CD4-positive, alpha-beta T cell (primary cell): ENCODE results near the gene PGAP3. TPM values are rescaled to one million over a fixed set of nuclear protein-coding genes. Genes with fewer than 3 reads are reported as not detected.
"Not testable (repeated sequence)": the region's sequence is repeated elsewhere in the genome, so short reads cannot be mapped to it uniquely, and the experiment has no call there.

Experiments
- ATAC-seq: fragments of 200-7000 bp; cut with Tn5 transposase; one replicate; pipeline ENCODE4 v1.10.0; 2022; ENCODE audit warnings: mild to moderate bottlenecking; ENCODE audit not compliant: poor library complexity
- CTCF ChIA-PET: fragments of 350-600 bp; sonication (Branson Sonifier 250); formaldehyde crosslinking; loops from one replicate; lab custom pipeline; 2021; ENCODE audit warnings: antibody characterized with exemption, inconsistent platforms; lab: Charles Lee
- POLR2A ChIA-PET: fragments of 350-600 bp; sonication (Branson Sonifier 250); formaldehyde crosslinking; loops from one replicate; lab custom pipeline; 2021; ENCODE audit warnings: antibody characterized with exemption, inconsistent platforms; lab: Charles Lee
- DNase-seq, 14 experiments: peaks; one replicate each; pipeline ENCODE4 v3.0.0-alpha.2; 2013 to 2020; ENCODE audit warnings: mixed read lengths in 2 of 14
- H3K27ac ChIP-seq, 2 donors: one replicate each; pipeline versions ENCODE4 v1.5.1 to v1.7.0; 2013; ENCODE audit warnings: low read length in 2 of 2, low read depth in 1 of 2, mild to moderate bottlenecking in 1 of 2
- H3K27me3 ChIP-seq, 2 experiments: 1 replicate in 1 of 2; 2 replicates in 1 of 2; pipeline versions ENCODE4 v1.6.1 to v1.7.0; 2013; ENCODE audit warnings: low read length in 2 of 2, control low read depth in 1 of 2, mild to moderate bottlenecking in 1 of 2, moderate library complexity in 1 of 2; ENCODE audit not compliant: insufficient read depth in 2 of 2, control insufficient read depth in 1 of 2
- H3K36me3 ChIP-seq: one replicate; pipeline ENCODE4 v1.6.1; 2013; ENCODE audit warnings: low read length, control low read depth; ENCODE audit not compliant: insufficient read depth
- H3K4me1 ChIP-seq: one replicate; pipeline ENCODE4 v1.6.1; 2013; ENCODE audit warnings: low read length, control low read depth; ENCODE audit not compliant: insufficient read depth
- H3K4me3 ChIP-seq: one replicate; pipeline ENCODE4 v1.5.1; 2013; ENCODE audit warnings: mild to moderate bottlenecking, low read length, moderate library complexity
- H3K9me3 ChIP-seq, 2 experiments: 1 replicate in 1 of 2; 2 replicates in 1 of 2; pipeline versions ENCODE4 v1.6.1 to v1.7.0; 2013; ENCODE audit warnings: low read length in 2 of 2, mild to moderate bottlenecking in 2 of 2, control low read depth in 1 of 2, moderate library complexity in 1 of 2; ENCODE audit not compliant: control insufficient read depth in 1 of 2, insufficient read depth in 1 of 2
- H3K27ac Mint-ChIP-seq: one replicate; pipeline ENCODE4 v1.8.0; 2020; ENCODE audit warnings: mixed read lengths
- H3K27me3 Mint-ChIP-seq: one replicate; pipeline ENCODE4 v1.8.0; 2021; ENCODE audit warnings: mixed read lengths
- H3K36me3 Mint-ChIP-seq: one replicate; pipeline ENCODE4 v1.8.0; 2021; ENCODE audit warnings: low read depth, mixed read lengths
- H3K4me1 Mint-ChIP-seq: one replicate; pipeline ENCODE4 v1.8.0; 2021; ENCODE audit warnings: low read depth, mixed read lengths
- H3K4me3 Mint-ChIP-seq: one replicate; pipeline ENCODE4 v1.8.0; 2020; ENCODE audit warnings: mild to moderate bottlenecking, mixed read lengths
- H3K9me3 Mint-ChIP-seq: one replicate; pipeline ENCODE4 v1.8.0; 2020; ENCODE audit warnings: mixed read lengths
- CTCF ChIP-seq: fragments of 200-600 bp; IDR thresholded peaks from one replicate; pipeline ENCODE4 v1.8.0; 2022; ENCODE audit warnings: antibody characterized with exemption, mild to moderate bottlenecking
- intact Hi-C, 2 experiments: fragments of 100-400 bp; cut with DNase I in 1 of 2; cut with micrococcal nuclease in 1 of 2; formaldehyde crosslinking; loops; one replicate each; pipeline versions ENCODE4 v1.15.1 to v1.9.0; 2023 to 2025; cut with DNase I, micrococcal nuclease
- total RNA-seq, 174 experiments: library from RNA in 2 of 174; stranded (reverse) in 2 of 174; gene quantifications; one replicate each; pipeline ENCODE4 v1.2.3 and lab custom pipeline; 2021 to 2026

The PGAP3 gene
- total RNA-seq, 2 experiments from 2014 or later: 26.1 to 30.7 TPM

GRCh38 chr17:39726617-39727016 lies 38.8 kb upstream of the PGAP3 start:
- H3K4me1 ChIP-seq: peaks cover 23% of the 10 kb centered on the region
- no peak overlapping the region for H3K4me3 ChIP-seq
- ChIA-PET CTCF (no interaction called here), POLR2A (no interaction called here)
- H3K27ac ChIP-seq: no peak overlapping the region
- Mint-ChIP-seq H3K27me3 (no peaks in the 10 kb centered on the region), H3K27ac (no peak overlapping the region), H3K9me3 (no peaks in the 10 kb centered on the region), H3K4me1 (peaks cover 17% of the 10 kb centered on the region), H3K4me3 (no peak overlapping the region), H3K36me3 (peaks cover 32% of the 10 kb centered on the region)
- no peaks in the 10 kb centered on the region for H3K9me3 ChIP-seq
- DNase-seq (no peak), ATAC-seq (no peak)
- peaks cover 30% of the 10 kb centered on the region for H3K36me3 ChIP-seq
- no peaks in the 10 kb centered on the region for H3K27me3 ChIP-seq
- intact Hi-C loops: loop anchor here in 1 of 2 experiments (5.0 kb wide), 1 partner anchor 89 kb away; the partner anchor contains the start of gene STARD3
- no peak for TF ChIP-seq CTCF

DNA sequence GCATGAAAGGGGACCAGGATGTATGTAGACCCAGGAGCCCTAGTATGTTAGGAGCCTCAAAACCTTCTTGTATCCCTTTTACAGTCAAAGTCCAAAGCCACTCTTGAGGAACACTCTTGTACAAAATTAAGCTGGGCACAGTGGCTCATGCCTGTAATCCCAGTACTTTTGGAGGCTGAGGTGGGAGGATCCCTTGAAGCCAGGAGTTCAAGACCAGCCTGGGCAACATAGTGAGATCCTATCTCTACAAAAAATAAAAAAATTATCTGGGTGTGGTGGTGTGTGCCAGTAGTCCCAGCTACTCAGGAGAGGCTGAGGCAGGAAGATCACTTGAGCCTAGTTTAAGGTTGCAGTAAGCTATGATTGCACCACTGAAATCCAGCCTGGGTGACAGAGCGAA lies 38.1 kb upstream of the PGAP3 start:
- H3K27ac ChIP-seq, DNase-seq, CTCF ChIA-PET, H3K27me3 Mint-ChIP-seq, H3K9me3 Mint-ChIP-seq, POLR2A ChIA-PET, ATAC-seq, H3K9me3 ChIP-seq, H3K27ac Mint-ChIP-seq, H3K4me3 ChIP-seq, H3K27me3 ChIP-seq, H3K4me3 Mint-ChIP-seq: not testable (repeated sequence)
- peaks cover 19% of the 10 kb centered on the region for H3K4me1 ChIP-seq
- Mint-ChIP-seq H3K4me1 (peaks cover 17% of the 10 kb centered on the region), H3K36me3 (peaks cover 32% of the 10 kb centered on the region)
- H3K36me3 ChIP-seq: peaks cover 30% of the 10 kb centered on the region
- intact Hi-C loops: loop anchor here in 1 of 2 experiments (5.0 kb wide), 1 partner anchor 89 kb away; the partner anchor contains the start of gene STARD3

GRCh38 chr17:39724731-39725130 lies 36.9 kb upstream of the PGAP3 start:
- CTCF ChIA-PET: no interaction called here
- Mint-ChIP-seq H3K9me3 (no peaks in the 10 kb centered on the region), H3K27me3 (no peaks in the 10 kb centered on the region), H3K4me1 (peaks cover 13% of the 10 kb centered on the region), H3K36me3 (peaks cover 30% of the 10 kb centered on the region), H3K4me3 (no peak overlapping the region), H3K27ac (no peak overlapping the region)
- no peaks in the 10 kb centered on the region for H3K9me3 ChIP-seq
- peaks cover 9% of the 10 kb centered on the region for H3K4me1 ChIP-seq
- POLR2A ChIA-PET: interaction anchor here (0.8 kb wide), 1 partner anchor 37 kb away, joined by 3 read pairs; the partner anchor contains the start of gene PGAP3
- H3K36me3 ChIP-seq: peaks cover 30% of the 10 kb centered on the region
- ATAC-seq (no peak), DNase-seq (no peak)
- no peak overlapping the region for H3K27ac ChIP-seq
- H3K27me3 ChIP-seq: no peaks in the 10 kb centered on the region
- no peak for TF ChIP-seq CTCF
- H3K4me3 ChIP-seq: no peak overlapping the region
- intact Hi-C loops: loop anchor here in 1 of 2 experiments (5.0 kb wide), 1 partner anchor 87 kb away; the partner anchor contains the start of gene STARD3
